BLaER1 treated with 17β-estradiol and CSF1 and Interleukin-3, amounts not matched to agents 10 nM and 100 nM (cell line): Measurements from ENCODE around the gene LRRC14B.
A peak's percentile ranks its signal among the peaks of the same experiment; 100 is the strongest.

Experiments used
- H3K27ac ChIP-seq, 11 experiments: shearing (Covaris generic); formaldehyde crosslinking; 2 replicates each; pipeline ENCODE4 v1.8.1; 2022
- H3K27me3 ChIP-seq, 11 experiments: shearing (Covaris generic); formaldehyde crosslinking; 2 replicates each; pipeline ENCODE4 v1.8.1; 2022
- H3K36me3 ChIP-seq, 11 experiments: shearing (Covaris generic); formaldehyde crosslinking; 2 replicates each; pipeline ENCODE4 v1.8.1; 2022
- H3K4me1 ChIP-seq, 10 experiments: shearing (Covaris generic); formaldehyde crosslinking; 2 replicates each; pipeline ENCODE4 v1.8.1; 2022
- H3K4me2 ChIP-seq, 11 experiments: shearing (Covaris generic); formaldehyde crosslinking; 2 replicates each; pipeline ENCODE4 v1.8.1; 2022
- H3K4me3 ChIP-seq, 10 experiments: shearing (Covaris generic); formaldehyde crosslinking; 2 replicates each; pipeline ENCODE4 v1.8.1; 2022
- H3K9ac ChIP-seq, 11 experiments: shearing (Covaris generic); formaldehyde crosslinking; 2 replicates each; pipeline ENCODE4 v1.8.1; 2022
- H3K9me3 ChIP-seq, 11 experiments: shearing (Covaris generic); formaldehyde crosslinking; replicated peaks in 1 of 11; 2 replicates each; pipeline ENCODE4 v1.8.1; 2022
- H4K20me1 ChIP-seq, 11 experiments: shearing (Covaris generic); formaldehyde crosslinking; 2 replicates each; pipeline ENCODE4 v1.8.1; 2022
- Cebpa-rat ChIP-seq, 11 experiments: shearing (Covaris generic); IDR thresholded peaks; 2 replicates each; pipeline ENCODE4 v1.8.1; 2022

LRRC14B gene

GRCh38 chr5:171801-172331 lies 19.4 kb upstream of the LRRC14B start:
- no peaks in the 10 kb centered on the region for H3K9me3 ChIP-seq
- peak overlapping the region in 1 of 11 experiments; percentile 24; a peak in 1 of 22 replicates for H3K9ac ChIP-seq
- peak overlapping the region in 2 of 11 experiments; percentile 76 to 80; a peak in 2 of 22 replicates for H3K27ac ChIP-seq
- no peak for TF ChIP-seq Cebpa-rat (IDR thresholded peaks at IDR 0.05)
- no peak overlapping the region for H3K4me3 ChIP-seq
- peaks cover 0 to 30% (median 12%) of the 10 kb centered on the region in 11 experiments; a peak in 13 of 22 replicates for H3K36me3 ChIP-seq
- H4K20me1 ChIP-seq, result peaks cover 0 to 8% (median 0%) of the 10 kb centered on the region in 11 experiments; a peak in 2 of 22 replicates
- peak overlapping the region in 2 of 11 experiments; percentile 77 to 83; a peak in 3 of 22 replicates for H3K4me2 ChIP-seq
- H3K27me3 ChIP-seq, result no peaks in the 10 kb centered on the region
- H3K4me1 ChIP-seq, result peaks cover 38 to 80% (median 72%) of the 10 kb centered on the region in 10 experiments

GRCh38 chr5:172421-172820 lies 18.9 kb upstream of the LRRC14B start:
- Histone ChIP-seq H3K4me2 (no peak overlapping the region), H4K20me1 (peaks cover 0 to 8% (median 0%) of the 10 kb centered on the region in 11 experiments; a peak in 2 of 22 replicates), H3K27ac (no peak overlapping the region), H3K9ac (no peak overlapping the region; a peak in 1 of 22 replicates), H3K27me3 (no peaks in the 10 kb centered on the region), H3K4me3 (no peak overlapping the region), H3K36me3 (peaks cover 0 to 30% (median 12%) of the 10 kb centered on the region in 11 experiments; a peak in 13 of 22 replicates), H3K9me3 (no peaks in the 10 kb centered on the region), H3K4me1 (peaks cover 38 to 77% (median 69%) of the 10 kb centered on the region in 10 experiments)
- no peak for TF ChIP-seq Cebpa-rat (IDR thresholded peaks at IDR 0.05)

DNA sequence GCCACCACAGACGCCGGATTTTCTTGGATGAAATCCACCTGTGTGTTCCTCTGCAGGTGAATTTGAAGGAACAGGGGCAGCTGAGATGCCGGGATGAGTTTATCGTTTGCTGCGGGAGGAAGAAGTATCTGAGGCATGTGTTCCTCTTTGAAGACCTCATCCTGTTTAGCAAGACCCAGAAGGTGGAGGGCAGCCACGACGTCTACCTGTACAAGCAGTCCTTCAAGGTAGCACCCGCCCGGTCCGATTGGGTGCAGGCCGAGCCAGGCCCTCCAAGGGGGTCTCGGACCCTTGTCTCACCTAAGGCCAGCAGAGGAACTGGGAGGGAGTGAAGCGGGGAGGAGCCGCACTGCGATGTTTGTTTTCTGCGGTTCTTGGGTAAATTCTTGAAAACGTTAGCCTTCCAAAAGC lies 18.4 kb upstream of the LRRC14B start:
- no peaks in the 10 kb centered on the region for H3K27me3 ChIP-seq
- H3K9ac ChIP-seq, result no peak overlapping the region
- peaks cover 0 to 30% (median 12%) of the 10 kb centered on the region in 11 experiments; a peak in 13 of 22 replicates for H3K36me3 ChIP-seq
- no peak overlapping the region for H3K27ac ChIP-seq
- H3K4me1 ChIP-seq, result peaks cover 38 to 75% (median 64%) of the 10 kb centered on the region in 10 experiments
- H4K20me1 ChIP-seq, result peaks cover 0 to 8% (median 0%) of the 10 kb centered on the region in 11 experiments; a peak in 2 of 22 replicates
- H3K9me3 ChIP-seq, result no peaks in the 10 kb centered on the region
- H3K4me3 ChIP-seq, result no peak overlapping the region
- H3K4me2 ChIP-seq, result no peak overlapping the region
- no peak for TF ChIP-seq Cebpa-rat (IDR thresholded peaks at IDR 0.05)

GRCh38 chr5:173392-174290 lies 17.7 kb upstream of the LRRC14B start:
- Histone ChIP-seq H4K20me1 (peaks cover 0 to 8% (median 0%) of the 10 kb centered on the region in 11 experiments; a peak in 2 of 22 replicates), H3K36me3 (peaks cover 0 to 30% (median 12%) of the 10 kb centered on the region in 11 experiments; a peak in 13 of 22 replicates), H3K27me3 (no peaks in the 10 kb centered on the region), H3K9ac (no peak overlapping the region), H3K4me2 (no peak overlapping the region), H3K27ac (no peak overlapping the region), H3K9me3 (no peaks in the 10 kb centered on the region), H3K4me1 (peaks cover 32 to 72% (median 56%) of the 10 kb centered on the region in 10 experiments), H3K4me3 (no peak overlapping the region)
- TF ChIP-seq Cebpa-rat (IDR thresholded peaks at IDR 0.05), result no peak

GRCh38 chr5:174291-174600 lies 17.0 kb upstream of the LRRC14B start:
- TF ChIP-seq Cebpa-rat (IDR thresholded peaks at IDR 0.05), result no peak

DNA sequence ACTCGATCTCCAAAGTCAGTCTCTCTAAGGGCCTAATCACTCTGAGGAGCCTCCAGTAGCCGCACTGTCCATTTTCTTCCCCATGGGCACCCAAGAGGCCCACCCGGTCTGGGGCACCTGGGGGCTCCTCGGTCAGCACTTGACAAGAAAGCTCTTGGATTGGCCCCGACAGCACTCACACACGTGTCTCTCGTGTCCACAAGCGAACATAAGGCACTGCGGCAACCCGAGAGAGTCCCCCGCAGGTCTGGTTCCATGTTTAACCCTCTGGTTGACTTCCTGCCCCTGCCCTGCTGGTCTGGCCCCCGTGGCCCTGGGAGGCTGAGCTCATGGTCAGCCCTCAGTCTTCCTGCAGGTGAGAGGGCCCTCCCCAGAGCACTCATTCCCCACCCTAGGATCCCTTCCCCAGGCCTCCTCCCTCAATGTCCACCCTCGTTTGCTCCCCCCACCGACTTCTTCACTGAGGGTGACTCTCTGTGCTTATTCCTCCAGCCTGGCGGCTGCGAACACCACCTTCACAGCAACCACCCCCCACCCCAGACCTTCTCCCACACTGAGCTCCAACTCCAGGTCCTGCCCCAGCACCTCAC lies 16.3 kb upstream of the LRRC14B start:
- no peak overlapping the region for H3K4me3 ChIP-seq
- TF ChIP-seq Cebpa-rat (IDR thresholded peaks at IDR 0.05), result no peak
- H3K27ac ChIP-seq, result 0 out of 22 replicates have a peak overlapping the region, but pooled peaks of 1 of the 11 experiments have one; percentile 2
- 0 out of 22 replicates have a peak overlapping the region, but pooled peaks of 1 of the 11 experiments have one; percentile 10 for H3K9ac ChIP-seq
- peaks cover 0 to 37% (median 16%) of the 10 kb centered on the region in 11 experiments; a peak in 13 of 22 replicates for H3K36me3 ChIP-seq
- peak overlapping the region in 8 of 11 experiments; percentile 33 to 64 (median 53); a peak in 16 of 22 replicates for H3K4me2 ChIP-seq
- H3K9me3 ChIP-seq, result no peaks in the 10 kb centered on the region
- peaks cover 0 to 5% (median 0%) of the 10 kb centered on the region in 11 experiments; a peak in 2 of 22 replicates for H4K20me1 ChIP-seq
- no peaks in the 10 kb centered on the region for H3K27me3 ChIP-seq
- peaks cover 18 to 66% (median 44%) of the 10 kb centered on the region in 10 experiments for H3K4me1 ChIP-seq

More at GRCh38 chr5:174291-174600, 17.0 kb upstream of the LRRC14B start:
- H3K9ac ChIP-seq, result no peak overlapping the region
- peak overlapping the region in 2 of 11 experiments; percentile 61 to 64; a peak in 1 of 22 replicates for H3K4me2 ChIP-seq
- no peaks in the 10 kb centered on the region for H3K27me3 ChIP-seq
- no peaks in the 10 kb centered on the region for H3K9me3 ChIP-seq
- H4K20me1 ChIP-seq, result peaks cover 0 to 8% (median 0%) of the 10 kb centered on the region in 11 experiments; a peak in 2 of 22 replicates
- H3K4me1 ChIP-seq, result peaks cover 26 to 66% (median 50%) of the 10 kb centered on the region in 10 experiments
- H3K27ac ChIP-seq, result no peak overlapping the region
- H3K36me3 ChIP-seq, result peaks cover 0 to 32% (median 14%) of the 10 kb centered on the region in 11 experiments; a peak in 13 of 22 replicates
- H3K4me3 ChIP-seq, result no peak overlapping the region

DNA sequence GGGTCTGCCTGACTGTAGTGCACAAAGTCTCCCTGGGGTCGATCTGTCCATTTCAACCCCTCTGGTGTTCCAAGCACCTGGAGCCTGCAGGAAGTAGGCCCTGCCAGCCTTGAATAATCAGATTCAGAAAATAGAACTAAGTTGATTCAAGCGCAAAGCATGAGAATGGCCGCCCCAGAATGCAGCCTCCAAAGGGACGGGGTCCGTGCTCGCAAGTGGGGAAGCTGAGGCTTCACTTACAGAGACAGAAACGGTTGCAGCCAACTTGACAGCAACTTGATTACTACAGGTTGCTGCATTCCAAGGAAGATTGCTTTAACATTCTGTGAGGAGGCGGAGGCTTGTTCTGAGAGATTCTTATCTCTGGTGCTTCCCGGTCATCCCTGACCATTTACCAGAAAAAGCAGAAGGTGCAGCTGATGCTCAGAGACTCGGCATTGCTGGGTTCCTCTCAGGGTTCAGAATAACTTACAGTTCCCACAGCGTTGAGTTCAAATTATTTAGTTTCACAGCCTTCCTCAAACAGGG lies 14.9 kb upstream of the LRRC14B start:
- Histone ChIP-seq H3K27ac (0 out of 22 replicates have a peak overlapping the region, but pooled peaks of 2 of the 11 experiments have one; percentile 6 to 20), H3K4me3 (peak overlapping the region in 1 of 10 experiments; percentile 26; a peak in 1 of 20 replicates), H3K9me3 (no peaks in the 10 kb centered on the region), H3K4me1 (peaks cover 8 to 59% (median 31%) of the 10 kb centered on the region in 10 experiments), H3K27me3 (no peaks in the 10 kb centered on the region), H3K4me2 (peak overlapping the region; percentile 36 to 81 (median 67); a peak in 21 of 22 replicates), H3K9ac (peak overlapping the region in 4 of 11 experiments; percentile 0 to 41 (median 9); a peak in 3 of 22 replicates), H3K36me3 (peaks cover 0 to 43% (median 26%) of the 10 kb centered on the region in 11 experiments; a peak in 14 of 22 replicates), H4K20me1 (no peaks in the 10 kb centered on the region; a peak in 2 of 22 replicates)
- TF ChIP-seq Cebpa-rat (IDR thresholded peaks at IDR 0.05), result no peak

GRCh38 chr5:178110-178509 lies 13.2 kb upstream of the LRRC14B start:
- Histone ChIP-seq H3K27me3 (no peaks in the 10 kb centered on the region), H3K4me3 (no peak overlapping the region), H3K4me2 (no peak overlapping the region), H3K27ac (no peak overlapping the region), H4K20me1 (no peaks in the 10 kb centered on the region; a peak in 2 of 22 replicates), H3K4me1 (peaks cover 8 to 50% (median 25%) of the 10 kb centered on the region in 10 experiments), H3K9me3 (no peaks in the 10 kb centered on the region), H3K9ac (no peak overlapping the region), H3K36me3 (peaks cover 0 to 46% (median 33%) of the 10 kb centered on the region in 11 experiments; a peak in 14 of 22 replicates)
- no peak for TF ChIP-seq Cebpa-rat (IDR thresholded peaks at IDR 0.05)
